Ishikawa (cell line): ENCODE measurements around the gene BICDL1.
A peak's percentile ranks its signal among the peaks of the same experiment; 100 is the strongest.

ENCODE experiments used
- CEBPB ChIP-seq: IDR thresholded peaks from 2 replicates; pipeline ENCODE4 v1.6.1; 2012
- CREB1 ChIP-seq: IDR thresholded peaks from 2 replicates; pipeline ENCODE4 v1.6.1; 2012; ENCODE audit warnings: low read depth
- EGR1 ChIP-seq: IDR thresholded peaks from 2 replicates; pipeline ENCODE4 v1.6.1; 2012
- EP300 ChIP-seq: IDR thresholded peaks from 2 replicates; pipeline ENCODE4 v1.6.1; 2012; ENCODE audit warnings: borderline replicate concordance
- FOXM1 ChIP-seq: IDR thresholded peaks from 2 replicates; pipeline ENCODE4 v1.6.1; 2012; ENCODE audit warnings: low read depth, borderline replicate concordance
- NFIC ChIP-seq: IDR thresholded peaks from 2 replicates; pipeline ENCODE4 v1.6.1; 2012
- RAD21 ChIP-seq: IDR thresholded peaks from 2 replicates; pipeline ENCODE4 v1.6.1; 2012; ENCODE audit warnings: low read depth
- TAF1 ChIP-seq: IDR thresholded peaks from 2 replicates; pipeline ENCODE4 v1.6.1; 2012; ENCODE audit warnings: low read depth, mild to moderate bottlenecking
- TCF12 ChIP-seq: IDR thresholded peaks from 2 replicates; pipeline ENCODE4 v1.6.1; 2012; ENCODE audit warnings: low read depth
- TEAD4 ChIP-seq: IDR thresholded peaks from 2 replicates; pipeline ENCODE4 v1.6.1; 2012
- YY1 ChIP-seq: IDR thresholded peaks from 2 replicates; pipeline ENCODE4 v1.6.1; 2012; ENCODE audit warnings: low read depth
- ZBTB7A ChIP-seq: IDR thresholded peaks from 2 replicates; pipeline ENCODE4 v1.6.1; 2012; ENCODE audit warnings: low read depth
- TF ChIP-seq, protein P1 (sequence below): IDR thresholded peaks from 2 replicates; pipeline ENCODE4 v1.6.1; 2012
- TF ChIP-seq, protein P2 (sequence below): IDR thresholded peaks from 2 replicates; pipeline ENCODE4 v1.6.1; 2012
- TF ChIP-seq, protein P3 (sequence below): IDR thresholded peaks from 2 replicates; pipeline ENCODE4 v1.6.1; 2012; ENCODE audit warnings: low read depth, mild to moderate bottlenecking

The BICDL1 gene

DNA sequence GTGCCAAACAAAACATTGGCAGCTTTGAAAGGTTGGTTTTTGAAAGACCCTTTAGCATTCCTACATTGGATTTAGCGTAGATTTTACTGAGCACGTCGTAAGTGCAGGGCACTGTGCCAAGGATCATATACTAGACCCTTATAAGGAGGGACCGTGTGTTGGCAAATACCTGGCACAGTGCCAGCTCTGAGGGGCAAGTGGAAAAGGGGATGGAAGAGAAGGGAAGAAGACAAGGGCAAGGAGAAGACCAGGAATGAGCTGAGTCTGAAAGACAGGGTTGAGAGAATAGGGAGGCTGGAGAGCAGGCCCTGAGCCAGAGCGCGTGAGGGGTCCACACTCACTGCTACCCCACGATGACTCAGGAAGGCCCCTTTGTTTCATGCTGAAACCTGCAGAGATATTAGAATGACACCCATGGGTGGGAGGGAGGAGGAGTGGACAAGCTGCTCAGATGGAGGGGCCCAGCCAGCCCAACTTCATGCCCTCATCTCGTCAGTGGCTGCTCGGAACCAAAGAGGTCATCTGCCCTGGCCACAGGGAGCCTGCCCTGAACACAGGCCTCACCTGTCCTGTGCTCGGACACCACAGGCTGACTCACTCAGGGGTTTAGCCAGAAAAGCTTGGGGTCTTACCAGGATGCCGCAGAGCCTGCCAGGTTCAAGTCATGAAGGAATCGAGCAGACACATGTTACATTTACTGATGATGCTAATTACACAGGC, 102.5 kb downstream of the BICDL1 start:
- TF ChIP-seq ZBTB7A (no peak), NFIC (peak; percentile 92)

DNA sequence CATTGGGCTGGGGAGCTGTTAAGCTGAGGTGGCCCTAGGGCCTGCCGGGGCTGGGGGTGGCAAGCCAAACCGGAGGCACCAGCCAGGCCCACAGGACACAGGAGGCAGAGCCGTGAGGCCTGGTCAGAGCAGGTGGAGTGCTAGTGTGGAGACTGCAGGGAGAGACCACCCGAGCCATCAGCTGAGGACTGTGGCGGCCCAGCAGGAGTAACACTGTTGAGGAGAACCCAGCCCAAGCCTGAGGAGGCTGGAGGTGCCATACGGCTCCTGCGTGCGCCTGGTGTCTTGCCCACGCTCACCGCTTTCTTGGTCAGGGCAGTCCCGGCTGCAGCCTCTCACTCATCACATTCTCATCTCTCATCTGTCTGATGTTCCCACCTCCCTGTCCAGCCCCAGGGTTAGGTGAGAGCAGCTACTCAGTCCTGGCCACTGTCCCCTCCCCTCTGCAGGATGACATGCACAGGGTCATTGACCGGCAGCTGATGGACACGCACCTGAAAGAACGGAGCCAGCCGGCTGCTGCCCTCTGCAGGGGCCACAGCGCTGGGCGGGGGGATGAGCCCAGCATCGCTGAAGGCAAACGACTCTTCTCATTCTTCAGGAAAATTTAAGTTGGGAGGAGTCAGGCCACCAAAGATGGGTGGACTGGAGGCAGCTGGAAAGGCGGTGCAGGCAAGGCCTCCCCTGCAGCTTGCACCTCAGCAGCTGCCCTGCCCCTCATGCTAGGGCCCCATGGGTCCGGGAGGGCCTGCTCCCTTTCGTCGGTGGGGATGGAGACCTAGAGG, 103.7 kb downstream of the BICDL1 start:
- TF ChIP-seq, protein P1, sequence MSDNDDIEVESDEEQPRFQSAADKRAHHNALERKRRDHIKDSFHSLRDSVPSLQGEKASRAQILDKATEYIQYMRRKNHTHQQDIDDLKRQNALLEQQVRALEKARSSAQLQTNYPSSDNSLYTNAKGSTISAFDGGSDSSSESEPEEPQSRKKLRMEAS, result no peak
- no peak for TF ChIP-seq FOXM1
- TF ChIP-seq, protein P2, sequence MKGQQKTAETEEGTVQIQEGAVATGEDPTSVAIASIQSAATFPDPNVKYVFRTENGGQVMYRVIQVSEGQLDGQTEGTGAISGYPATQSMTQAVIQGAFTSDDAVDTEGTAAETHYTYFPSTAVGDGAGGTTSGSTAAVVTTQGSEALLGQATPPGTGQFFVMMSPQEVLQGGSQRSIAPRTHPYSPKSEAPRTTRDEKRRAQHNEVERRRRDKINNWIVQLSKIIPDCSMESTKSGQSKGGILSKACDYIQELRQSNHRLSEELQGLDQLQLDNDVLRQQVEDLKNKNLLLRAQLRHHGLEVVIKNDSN, result no peak
- no peak for TF ChIP-seq CEBPB
- no peak for TF ChIP-seq TCF12
- no peak for TF ChIP-seq TEAD4
- TF ChIP-seq CREB1, result no peak
- TF ChIP-seq RAD21, result no peak
- no peak for TF ChIP-seq EP300
- no peak for TF ChIP-seq EGR1
- no peak for TF ChIP-seq NFIC
- no peak for TF ChIP-seq ZBTB7A
- TF ChIP-seq TAF1, result no peak
- TF ChIP-seq, protein P3, sequence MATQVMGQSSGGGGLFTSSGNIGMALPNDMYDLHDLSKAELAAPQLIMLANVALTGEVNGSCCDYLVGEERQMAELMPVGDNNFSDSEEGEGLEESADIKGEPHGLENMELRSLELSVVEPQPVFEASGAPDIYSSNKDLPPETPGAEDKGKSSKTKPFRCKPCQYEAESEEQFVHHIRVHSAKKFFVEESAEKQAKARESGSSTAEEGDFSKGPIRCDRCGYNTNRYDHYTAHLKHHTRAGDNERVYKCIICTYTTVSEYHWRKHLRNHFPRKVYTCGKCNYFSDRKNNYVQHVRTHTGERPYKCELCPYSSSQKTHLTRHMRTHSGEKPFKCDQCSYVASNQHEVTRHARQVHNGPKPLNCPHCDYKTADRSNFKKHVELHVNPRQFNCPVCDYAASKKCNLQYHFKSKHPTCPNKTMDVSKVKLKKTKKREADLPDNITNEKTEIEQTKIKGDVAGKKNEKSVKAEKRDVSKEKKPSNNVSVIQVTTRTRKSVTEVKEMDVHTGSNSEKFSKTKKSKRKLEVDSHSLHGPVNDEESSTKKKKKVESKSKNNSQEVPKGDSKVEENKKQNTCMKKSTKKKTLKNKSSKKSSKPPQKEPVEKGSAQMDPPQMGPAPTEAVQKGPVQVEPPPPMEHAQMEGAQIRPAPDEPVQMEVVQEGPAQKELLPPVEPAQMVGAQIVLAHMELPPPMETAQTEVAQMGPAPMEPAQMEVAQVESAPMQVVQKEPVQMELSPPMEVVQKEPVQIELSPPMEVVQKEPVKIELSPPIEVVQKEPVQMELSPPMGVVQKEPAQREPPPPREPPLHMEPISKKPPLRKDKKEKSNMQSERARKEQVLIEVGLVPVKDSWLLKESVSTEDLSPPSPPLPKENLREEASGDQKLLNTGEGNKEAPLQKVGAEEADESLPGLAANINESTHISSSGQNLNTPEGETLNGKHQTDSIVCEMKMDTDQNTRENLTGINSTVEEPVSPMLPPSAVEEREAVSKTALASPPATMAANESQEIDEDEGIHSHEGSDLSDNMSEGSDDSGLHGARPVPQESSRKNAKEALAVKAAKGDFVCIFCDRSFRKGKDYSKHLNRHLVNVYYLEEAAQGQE, result no peak
- no peak for TF ChIP-seq YY1

DNA sequence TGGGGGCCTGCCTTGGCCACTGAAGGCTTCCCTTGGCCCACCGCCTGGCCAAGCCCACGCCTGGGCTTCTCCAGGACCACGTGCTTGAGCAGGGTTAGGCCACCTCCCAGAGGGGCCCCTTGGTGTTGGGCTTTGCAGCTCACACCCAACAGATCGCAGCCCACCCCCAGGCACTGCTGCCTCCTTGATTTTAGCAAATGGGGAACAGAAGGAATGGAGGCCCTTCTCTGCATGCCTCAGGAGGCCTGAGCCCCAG, 104.2 kb downstream of the BICDL1 start:
- TF ChIP-seq EGR1 (no peak), EP300 (no peak), TAF1 (no peak)

DNA sequence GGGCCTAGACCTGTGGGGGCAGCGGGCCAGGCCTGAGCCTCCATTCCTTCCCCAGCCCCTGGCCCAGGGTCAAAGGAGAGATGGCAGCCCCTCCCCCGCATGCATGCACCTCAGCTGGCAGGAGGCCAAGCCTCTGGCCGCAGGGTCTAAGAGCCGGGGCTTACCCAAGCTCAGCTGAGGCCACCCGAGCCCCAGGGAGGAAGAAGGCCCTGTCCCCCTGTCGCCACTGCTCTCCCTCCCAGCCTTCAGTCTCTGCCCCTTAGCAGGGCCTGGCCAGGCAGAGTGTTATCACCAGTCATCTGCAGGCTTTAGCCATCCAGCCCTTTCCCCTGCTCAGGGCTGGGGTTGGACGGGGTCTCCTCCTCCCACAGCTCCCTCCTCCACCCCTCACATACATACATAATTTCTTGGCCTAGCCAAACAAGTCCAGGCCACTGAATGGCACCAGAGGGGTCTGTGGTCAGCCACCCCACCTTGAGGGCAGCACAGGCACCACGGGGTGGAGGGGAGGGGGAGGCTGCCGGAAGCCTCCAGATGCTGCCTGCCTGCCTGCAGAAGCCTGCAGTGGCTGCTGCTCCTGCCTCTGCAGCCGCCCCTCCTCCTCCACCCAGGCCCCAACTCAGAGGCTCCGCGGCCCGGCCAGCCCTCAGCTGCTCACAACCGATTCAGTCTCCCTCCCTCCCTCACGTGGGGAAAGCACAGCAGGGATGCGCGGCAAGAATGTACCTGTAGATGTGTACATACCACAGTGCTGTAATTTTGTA, 104.7 kb downstream of the BICDL1 start:
- TF ChIP-seq NFIC, result peak; percentile 71
- TF ChIP-seq, protein P2, result no peak

DNA sequence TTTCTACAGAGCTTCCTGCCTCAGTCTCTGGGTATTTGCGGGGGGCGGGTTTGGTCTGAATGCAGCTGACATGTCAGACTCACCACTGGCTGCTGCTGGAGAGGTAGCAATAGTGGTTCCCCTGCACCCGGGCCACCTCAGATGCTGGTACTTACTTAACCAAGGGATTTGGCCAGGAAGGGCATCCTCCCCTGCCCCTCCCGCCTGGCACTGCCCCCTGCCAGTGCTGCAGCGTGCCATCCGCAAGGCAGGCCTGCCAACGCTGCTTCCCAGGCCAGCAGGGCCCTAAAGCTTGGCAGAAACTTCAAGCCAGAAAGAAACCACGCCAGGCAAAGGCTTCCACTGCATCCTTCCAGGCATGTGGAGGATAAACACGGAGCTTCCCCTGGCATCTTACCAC, 105.4 kb downstream of the BICDL1 start:
- TF ChIP-seq RAD21 (no peak), TEAD4 (no peak), CREB1 (no peak), TAF1 (no peak), TCF12 (no peak), CEBPB (no peak), EP300 (no peak), YY1 (no peak), ZBTB7A (no peak), EGR1 (no peak), FOXM1 (no peak), NFIC (no peak)
- TF ChIP-seq, protein P1, result no peak
- TF ChIP-seq, protein P2, result no peak
- TF ChIP-seq, protein P3, result no peak

DNA sequence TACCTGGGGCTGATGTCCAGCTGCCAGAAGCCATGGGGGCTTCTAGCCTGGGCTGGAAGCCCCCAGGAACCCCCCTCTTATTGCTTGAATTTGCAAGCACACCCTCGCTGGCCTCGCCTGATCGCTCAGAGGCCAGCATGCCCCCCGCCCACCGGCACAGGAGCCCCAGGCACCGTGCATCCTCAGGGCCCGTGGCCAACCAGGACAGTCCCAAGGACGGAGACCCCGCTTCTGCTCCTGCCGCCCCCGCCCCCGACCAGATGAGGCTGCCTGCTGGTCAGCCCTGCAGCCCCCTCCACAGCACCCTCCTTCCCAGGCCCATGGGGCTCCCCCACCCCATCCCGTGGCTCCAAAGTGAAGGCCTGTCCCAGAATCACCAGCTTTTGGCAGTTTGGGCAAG, 106.3 kb downstream of the BICDL1 start:
- TF ChIP-seq YY1, result no peak
- TF ChIP-seq, protein P2, result no peak
